Tongue (tissue), 2 donors: Measurements from ENCODE around the gene ATP23. TPM values are rescaled to one million over a fixed set of nuclear protein-coding genes. Genes with fewer than 3 reads are reported as not detected.
A peak's percentile ranks its signal among the peaks of the same experiment; 100 is the strongest.

Source experiments
- DNase-seq: peaks from one replicate; pipeline ENCODE4 v3.0.0-alpha.2; 2015
- total RNA-seq: library from RNA; depleted of rRNA; stranded (reverse); fragments of >200 nt; gene quantifications from one replicate; pipeline ENCODE4 v1.2.3, GENCODE V29; 2014

ATP23 gene, protein sequence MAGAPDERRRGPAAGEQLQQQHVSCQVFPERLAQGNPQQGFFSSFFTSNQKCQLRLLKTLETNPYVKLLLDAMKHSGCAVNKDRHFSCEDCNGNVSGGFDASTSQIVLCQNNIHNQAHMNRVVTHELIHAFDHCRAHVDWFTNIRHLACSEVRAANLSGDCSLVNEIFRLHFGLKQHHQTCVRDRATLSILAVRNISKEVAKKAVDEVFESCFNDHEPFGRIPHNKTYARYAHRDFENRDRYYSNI
- 10.2 TPM for total RNA-seq

DNA sequence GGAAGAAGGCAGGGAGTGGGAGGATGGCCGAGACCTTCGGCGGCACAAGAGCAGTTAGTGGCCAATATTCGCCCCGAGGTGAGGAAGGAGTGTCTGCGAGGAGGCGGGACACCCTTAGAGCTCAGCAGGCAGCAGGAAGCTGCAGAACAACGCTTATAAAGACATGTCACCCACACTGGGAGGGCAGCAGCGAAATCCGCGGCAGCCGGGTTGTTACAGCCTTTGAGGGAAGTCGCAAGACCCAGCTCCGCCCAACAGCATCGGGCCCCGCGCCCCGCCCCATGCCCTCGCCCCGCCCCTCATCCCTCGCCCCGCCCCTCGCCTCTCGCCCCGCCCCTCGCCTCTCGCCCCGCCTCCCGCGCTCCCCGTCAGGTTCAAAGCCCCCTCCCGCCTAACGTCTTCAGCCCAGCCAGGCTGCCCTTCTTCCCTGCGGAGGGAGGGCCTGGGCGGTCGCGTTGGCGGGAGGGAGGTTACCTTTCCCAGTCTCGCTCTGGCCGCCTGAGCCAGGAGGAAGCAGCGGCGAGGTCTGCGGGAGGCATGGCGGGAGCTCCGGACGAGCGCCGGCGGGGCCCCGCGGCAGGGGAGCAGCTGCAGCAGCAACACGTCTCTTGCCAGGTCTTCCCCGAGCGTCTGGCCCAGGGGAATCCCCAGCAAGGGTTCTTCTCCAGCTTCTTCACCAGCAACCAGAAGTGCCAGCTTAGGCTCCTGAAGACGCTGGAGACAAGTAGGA, at the start of gene ATP23:
TSS of gene ATP23 (plus strand) at position 403 of the 730 bp plus-strand sequence. CDS start at position 538, 135 bp downstream.
- peak; percentile 91 for DNase-seq

DNA sequence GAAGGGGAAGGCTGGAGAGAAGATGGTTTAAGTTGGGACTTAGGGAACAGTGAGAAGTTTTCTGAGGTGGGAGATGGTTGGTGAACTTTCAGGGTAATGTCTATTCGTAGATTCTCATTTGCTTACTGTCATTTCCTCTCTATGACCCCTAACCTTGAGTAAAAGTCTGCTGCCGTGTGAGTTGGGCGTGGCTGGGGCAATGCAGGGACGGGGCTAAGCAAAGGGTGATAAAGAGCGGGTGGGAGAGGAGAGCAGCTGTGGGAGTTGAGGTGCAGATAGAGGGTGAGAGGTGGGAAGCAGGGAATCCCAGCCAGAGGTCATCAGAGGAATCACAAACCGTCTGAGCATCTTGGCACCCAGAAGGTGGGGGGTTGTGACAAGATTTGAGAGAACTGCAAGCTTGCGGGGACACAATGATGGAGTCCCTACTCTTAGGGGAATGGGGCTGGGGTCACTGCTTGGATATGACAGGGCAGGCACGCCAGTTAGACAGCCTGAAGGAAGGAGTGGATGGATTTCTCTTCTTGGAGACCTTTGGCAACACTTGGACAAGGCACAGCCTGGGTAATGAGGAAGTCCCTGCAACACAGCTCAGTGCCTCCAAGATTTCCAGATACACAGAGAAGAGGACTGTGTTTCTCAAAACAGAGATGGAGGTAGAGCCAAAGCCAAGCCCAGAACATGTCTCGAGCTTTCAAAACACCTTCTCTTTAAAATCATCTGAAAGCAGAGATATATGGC, 49.0 kb upstream of the ATP23 start:
- DNase-seq = no peak

DNA sequence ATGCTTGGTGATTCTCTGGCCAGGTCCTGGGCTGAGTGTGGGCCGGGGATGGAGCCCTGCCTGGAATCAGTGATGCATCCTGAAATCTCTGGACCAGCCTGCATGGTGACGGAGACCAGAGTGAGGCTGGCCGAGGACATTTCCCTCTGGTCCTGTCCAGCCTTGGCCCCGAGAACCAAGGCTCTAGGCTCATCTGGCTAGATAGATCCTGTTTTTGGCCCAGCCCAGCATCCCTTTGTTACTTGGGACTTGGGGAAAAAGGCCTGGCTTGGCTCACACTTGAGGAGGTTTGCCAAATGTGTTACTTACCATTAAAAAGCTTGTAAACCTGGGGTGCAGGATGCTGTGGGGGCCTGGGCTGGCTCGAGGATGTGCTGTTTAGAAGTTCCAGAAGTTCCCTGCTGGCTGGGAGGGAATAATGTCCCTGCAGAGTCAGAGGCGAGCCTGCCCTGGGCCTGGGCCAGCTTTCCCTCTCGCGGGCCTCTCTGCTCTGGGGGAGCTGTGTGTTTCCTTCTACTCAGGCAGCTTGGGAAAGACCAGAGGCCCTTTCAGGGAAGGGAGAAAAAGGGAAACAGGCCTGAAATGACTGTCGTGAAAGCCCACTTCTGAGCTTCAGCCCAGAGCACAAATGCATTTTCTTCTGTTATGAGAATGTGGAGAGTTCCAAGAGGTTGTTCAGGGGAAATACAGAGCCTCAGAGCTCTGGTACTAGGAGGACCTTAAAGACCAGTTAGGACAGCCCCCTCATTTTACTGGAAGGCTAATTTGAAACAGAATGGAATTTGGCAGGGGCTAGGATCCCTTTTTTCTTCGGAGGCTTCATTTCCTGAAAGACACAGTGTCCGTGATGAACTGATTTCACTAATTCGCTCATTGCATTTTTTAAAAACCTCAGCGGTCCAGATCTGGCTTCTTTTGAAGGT, 47.7 kb upstream of the ATP23 start:
- peak; percentile 98 for DNase-seq

DNA sequence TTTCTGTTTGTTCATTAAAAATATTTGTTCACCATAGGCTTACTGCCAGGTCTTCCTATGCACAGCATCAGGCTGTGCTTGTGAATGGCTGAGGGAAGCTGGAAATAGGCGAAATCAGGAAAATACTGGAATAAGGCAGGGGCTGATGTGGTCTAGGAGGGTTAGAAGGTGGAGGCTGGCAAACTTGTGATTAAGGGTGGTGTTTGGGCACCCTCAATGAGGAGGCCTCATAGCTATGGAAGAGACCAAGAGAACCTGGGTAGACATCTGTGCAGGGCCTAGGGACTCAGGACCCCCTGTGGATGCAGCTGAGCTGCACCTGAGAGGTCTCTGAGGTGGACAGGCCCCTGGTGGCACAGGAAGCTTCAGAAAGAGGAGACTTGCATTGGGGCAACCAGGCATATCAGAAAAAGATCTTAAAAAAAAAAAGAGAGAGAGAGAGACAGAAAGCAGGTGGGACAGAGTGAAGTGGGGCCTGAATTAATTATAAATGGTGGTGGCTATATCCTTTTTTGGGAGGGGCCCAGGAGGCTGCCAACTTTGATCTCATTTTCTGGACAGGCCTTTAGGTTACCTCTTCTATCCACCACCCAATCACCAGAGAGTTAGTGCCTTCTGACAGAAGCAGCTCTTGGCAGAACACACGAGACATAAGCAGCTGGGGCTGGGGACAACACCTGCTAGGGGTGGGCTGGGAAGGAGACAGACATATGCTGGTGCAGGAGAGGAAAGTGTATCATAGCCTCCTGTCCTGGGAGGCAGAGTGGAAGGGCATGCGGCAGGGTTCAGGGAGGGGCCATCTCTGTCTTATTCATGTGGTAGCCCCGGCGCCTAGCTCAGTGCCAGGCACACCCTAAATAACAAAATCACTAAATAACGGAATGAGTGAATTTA, 46.7 kb upstream of the ATP23 start:
- peak; percentile 91 for DNase-seq

DNA sequence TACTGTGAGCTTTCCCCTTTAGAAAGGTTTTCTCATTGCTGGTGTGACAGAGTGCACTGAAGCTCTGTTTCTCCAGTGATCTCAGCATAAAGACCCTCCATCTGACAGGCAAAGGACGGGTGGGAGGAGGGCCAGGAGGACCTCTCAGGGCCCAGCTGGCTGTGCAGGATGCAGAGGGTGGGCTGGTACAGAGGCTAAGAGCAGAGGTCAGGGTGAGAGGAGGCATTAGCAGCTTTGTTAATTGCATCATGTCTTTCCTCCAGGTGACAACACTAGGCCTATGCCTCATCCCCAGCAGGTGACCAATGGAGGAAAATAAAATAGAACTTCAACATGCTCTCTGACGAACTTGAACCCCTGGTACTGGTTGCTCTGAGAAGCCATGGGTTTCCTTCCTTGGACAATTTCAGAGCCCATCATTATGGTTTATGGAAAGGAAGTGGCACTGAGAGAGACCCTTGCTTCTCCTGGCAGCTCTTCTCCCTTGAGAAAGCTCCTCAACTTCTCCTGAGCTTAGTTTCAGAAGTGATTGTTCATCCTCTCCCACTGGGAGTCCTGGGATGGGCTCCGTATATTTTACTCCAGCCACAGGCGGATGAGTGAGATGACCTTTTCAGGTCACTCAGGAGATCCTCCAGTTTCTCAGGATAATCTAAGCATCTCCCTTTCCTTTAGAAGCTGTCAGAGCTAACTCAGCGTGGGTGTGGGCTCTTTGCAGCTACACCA, 45.8 kb upstream of the ATP23 start:
- DNase-seq = no peak

DNA sequence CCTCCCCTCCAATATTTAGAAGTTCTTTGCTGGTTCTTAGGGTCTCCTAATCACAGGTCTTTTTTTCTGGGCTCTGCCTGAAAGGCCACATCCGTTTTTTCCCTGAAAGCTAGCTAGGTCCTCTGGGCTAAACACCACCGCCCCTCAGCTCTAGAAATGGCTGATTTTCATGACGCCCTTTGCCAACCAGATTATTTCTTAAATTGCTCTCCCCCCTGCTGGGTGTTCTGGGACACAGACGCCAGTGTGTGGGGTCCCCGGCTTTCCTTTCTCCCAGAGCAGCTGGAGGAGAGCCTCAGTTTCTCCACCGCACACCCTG, 45.3 kb upstream of the ATP23 start:
- peak; percentile 70 for DNase-seq

DNA sequence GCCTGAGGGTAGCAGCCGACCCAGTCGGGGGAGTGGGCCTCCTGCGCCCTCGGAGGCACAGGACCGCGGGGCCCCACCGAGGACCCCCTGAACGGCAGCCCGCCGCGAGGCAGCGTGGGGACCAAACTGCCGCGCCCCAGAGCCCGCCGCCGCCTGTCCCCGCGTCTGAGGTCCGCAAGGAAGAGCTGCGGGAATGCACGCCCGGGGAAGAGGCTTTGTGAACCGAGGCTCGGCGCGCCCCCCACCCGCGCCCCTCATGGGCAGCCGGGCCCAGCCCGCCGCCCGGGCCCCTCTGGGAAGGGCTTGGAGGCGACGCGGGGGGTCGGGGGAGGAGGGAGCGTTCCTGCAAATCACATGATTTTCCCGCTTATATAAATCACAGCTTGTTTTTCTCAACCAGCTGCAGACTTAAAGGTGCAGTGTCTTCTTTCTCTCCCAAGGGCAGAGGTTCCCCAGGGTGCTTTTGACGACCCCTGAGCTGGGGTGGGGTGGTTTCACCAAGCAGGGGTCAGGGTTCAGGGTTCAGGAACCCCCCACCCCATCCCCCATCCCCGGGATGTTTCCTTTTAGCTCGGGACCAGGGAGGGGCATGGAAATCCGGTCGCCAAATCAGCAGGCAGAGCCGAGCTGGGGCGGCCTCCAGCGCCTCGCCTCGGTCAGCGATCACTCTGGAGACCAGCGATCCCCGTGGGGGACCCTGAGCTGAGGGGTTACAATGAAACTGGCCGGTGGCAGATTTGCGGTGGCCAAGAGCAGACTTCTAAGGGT, 44.7 kb upstream of the ATP23 start:
- peak; percentile 87 for DNase-seq

DNA sequence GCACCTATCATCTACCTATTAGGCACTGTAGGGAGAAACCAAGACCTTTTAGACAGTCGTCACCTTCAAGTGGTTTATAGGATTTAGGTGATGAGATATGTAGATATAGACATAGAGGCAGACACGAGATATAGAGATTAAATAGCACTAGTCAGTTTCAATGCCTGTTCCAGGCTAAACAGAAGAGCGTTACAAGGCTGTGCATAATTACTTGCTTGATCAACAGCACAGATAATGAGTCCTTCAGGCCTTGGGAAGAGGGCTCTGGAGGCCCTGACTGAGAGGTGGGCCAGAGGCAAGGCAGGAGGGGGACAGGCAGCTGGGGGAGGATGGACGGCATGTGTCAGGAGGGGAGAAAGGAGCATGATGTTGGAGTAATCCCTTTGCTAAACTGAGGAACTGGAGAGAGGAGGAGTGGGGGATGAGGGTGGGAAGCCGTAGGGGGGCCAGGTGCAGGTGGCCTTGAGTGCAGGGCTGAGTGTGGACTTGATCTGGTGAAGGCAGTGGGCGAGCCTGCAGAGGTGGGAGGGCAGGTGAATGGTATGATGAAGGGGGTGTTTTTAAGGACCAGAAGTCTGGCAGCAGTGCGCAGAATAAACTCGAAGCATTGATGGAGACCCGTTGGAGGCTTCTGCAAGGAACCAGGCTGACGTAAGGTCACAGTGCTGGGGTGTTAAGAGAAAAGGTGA, 43.9 kb upstream of the ATP23 start:
- DNase-seq = no peak

DNA sequence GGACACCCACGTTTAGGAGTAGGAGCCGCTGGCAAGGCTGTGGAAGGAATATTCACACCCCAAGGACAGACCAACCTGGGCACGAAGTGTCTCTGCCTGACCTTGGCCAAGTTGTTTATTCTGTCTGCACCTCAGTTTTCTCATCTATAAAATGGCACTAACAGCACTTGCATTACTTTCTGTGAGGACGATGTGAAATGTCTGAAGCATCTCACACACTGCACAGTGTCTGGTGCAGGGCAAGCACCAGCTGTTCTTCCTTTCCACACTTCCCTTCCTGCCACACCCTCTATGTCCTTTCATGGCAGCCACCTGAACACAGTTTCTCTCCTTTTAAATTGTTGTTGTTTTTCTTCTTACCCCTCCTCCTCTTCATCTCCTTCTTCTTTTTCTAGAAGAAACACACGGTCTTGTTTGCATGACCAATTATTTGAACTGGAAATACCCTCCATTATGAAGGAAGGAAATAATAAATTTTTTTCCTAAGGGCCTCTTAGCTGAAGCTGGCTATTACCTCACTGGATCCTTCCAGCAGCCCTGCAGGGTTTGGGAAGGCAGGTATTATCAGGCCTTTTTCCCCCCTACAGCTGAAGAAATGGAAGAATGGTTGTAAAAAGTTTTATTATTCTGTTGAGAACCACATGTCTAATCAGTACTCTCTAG, 42.9 kb upstream of the ATP23 start:
- DNase-seq = no peak

DNA sequence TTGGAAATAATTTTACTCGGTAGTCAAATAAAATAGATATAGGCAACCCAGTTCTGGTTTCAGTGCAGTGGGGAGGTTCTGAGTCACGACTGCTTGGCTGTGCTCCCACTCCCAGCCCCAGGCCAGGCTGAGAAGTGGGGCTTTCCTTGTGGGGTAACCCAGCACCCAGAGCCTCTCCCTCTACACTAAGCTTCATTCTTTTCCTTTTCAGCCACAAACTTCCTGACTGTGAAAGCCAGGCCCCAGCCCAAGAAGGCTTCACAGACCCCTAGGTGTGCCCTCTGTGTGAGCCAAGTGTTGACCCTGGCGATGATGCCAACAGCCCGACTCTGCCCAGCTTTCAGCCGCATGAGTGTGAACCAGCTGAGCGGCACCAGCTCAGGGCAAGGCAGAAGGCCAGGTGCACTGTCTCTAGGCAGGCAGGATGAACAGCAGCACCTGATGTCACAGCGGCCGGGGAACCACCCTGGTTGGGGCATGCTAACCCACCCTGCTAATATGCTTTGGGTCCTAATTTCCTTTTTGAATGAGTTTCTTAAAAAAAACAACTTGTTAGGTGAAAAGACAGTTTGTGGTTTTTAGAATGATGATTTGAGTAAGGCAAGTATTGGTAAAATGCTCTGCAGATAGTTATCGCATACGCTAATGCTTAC, 42.2 kb upstream of the ATP23 start:
- no peak for DNase-seq

DNA sequence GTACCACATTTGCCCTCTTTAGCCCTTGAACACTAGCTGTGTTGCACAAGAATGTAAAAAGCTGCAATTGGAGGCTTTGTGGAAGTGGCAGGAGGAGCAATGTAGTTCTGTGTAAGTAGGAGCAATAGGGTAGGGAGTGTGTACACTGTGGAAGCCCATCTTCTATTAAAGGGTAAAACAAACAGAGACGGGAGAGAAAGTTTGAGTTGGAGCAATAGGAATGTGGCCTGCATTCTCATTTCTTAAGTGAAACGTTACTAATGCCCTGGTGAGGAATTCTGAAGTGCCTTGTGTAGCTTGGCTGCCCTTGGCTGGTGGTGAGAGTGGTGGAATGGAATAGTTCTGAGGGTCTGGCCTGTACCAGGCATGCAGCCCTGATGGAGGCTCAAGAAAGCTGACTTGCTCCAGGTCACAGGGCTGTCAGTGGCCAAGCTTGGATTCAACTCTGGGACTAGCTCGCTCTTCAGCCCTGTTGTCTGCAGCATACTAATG, 38.8 kb upstream of the ATP23 start:
- DNase-seq = no peak

DNA sequence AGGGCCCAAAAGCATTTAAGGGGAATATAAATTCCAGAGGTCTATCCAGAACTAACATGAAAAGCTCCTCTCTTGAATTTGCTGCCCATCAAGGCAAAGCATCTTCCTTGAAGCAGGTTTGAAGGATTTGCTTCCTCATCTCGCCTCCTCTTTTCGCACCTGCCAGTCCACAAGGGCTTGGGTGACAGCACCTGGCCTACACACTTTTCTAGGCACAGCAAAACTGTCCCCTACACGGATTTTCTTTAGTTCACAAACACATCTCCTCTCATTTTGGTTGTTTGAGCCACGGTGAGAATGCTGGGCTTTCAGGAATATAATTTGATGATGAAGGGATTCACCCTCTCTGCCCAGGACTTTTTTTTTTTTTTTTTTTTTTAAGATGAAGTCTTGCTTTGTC, 36.9 kb upstream of the ATP23 start:
- no peak for DNase-seq

DNA sequence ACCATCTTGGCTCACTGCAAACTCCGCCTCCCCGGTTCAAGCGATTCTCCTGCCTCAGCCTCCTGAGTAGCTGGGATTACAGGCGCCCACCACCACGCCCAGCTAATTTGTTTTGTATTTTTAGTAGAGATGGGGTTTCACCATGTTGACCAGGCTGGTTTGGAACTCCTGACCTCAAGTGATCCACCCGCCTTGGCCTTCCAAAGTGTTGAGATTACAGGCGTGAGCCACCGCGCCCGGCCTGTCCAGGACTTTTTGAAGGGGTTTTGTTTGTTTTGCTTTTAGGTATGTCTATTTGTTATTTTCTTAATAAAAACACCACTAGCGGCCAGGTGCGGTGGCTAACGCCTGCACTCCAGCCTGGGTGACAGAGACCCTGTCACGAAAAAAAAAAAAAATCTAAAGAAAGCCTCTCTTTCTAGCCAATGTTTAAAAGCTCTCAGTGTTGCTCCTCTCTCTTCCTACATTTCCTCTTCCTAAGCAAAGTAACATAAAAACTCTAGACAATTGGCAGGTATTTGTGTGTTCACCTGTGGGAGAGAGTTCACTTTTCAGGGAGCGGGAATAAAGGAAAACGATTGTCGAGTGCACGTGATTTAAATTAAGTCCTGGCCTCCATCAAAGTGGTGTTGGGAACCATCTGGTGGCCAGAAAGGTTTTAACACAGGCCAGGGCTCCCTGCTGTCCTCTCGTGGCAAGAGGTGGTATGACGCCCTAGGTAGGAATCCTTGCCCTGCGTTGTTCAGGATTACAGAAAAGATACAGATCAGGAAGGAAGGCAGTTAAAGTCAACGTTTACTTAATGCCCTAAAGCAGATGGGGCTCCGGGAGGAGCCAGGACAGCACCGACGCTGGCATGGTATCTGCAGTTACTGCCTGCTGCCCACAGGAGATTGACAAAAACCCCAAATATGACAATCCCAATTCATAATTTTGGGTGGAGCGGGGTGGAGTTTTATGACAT, 36.2 kb upstream of the ATP23 start:
- peak; percentile 96 for DNase-seq

DNA sequence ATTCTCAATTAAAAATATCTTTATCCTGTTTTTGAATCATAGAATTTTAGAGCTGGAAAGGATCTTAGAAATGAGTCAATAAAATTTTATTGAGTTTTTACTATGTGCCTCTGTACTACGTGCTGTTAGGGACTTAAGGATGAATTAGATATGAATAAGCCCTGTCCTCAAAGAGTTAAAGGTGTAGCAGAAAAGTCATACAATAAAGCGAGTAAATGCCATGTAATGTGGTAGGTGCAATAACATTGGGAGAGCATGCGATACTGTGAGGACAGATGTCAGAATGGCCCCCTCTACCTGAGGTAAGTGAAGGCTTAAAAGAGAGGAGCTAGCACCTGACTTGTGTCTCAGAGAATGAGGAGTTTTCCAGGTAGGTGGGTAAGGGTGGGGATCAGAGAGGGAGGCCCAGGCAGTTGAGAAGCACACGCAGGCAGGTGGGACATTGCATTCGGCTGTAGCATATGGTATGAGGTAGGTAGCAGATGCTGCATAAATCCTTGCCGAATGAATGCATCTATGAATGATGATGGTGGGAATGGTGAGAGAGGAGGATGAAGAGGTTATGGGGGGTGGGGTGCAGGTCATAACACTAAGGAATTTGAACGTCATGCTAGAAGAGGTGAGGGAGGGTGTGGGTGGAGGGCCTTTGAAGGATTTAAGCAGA, 35.4 kb upstream of the ATP23 start:
- no peak for DNase-seq

DNA sequence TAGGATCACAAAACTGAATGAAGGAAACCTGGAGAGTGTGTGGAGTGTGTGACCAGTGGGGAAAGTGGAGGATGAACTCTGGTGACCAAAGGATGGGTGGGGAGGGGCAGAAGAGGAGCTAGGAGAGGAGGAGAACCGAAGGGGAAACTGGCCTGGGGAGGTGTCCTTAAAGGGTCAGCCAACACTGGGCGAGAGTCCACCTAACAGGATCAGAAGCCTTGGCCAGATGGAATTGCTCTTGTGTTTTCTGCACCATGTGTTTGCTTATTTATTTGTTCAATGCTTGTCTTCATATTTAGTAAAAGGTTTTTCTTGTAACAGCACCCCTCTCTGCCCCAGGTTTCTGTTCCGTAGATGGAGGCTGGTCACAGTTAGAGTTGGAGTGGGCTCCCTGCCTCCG, 34.5 kb upstream of the ATP23 start:
- DNase-seq = no peak

DNA sequence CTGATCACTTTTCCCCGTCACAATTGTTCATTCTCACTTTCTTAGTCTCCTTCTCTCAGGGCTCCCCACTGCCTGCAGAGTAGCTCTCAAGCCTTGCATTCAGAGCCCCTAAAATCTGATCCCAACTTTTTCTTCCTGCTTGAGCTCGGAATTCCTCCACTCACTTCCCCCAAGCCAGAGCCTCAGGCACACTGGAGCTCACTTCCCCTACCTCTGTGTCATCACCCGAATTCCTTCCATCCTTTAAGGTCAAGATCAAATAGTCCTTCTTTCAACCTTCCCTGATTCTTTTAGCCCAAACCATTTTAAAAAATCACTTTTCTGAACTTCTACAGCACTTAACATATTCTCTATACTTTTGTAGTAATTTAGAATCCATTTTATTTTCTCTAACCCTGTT, 34.1 kb upstream of the ATP23 start:
- no peak for DNase-seq
